ENCODE data around the gene SLC15A3.

The SLC15A3 gene

DNA sequence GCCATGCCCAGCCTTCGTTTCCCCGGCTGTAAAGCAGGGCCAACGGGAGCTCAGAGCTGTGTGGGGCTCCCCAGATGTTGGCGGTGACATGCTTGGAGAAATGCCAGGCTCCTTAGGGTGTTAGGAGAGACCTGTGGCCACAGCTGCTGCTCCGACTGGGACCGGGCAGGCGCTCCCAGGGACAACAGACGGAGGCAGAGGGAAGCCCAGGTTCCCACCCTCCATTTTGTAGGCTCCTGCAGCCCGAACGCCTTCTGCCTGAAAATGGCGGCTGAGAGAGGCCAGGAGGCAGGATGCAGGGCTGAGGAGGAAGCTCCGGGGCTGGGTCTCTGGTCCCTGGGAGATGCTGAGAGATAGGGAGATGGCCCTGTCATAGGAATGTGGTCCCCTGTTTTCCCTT, 29.5 kb upstream of the SLC15A3 start:
- H2BK5ac ChIP-seq (ENCODE audit: low read depth, low read length, poor library complexity, severe bottlenecking) = no peak overlapping the region
- no peak overlapping the region for H3K4me3 ChIP-seq (ENCODE audit: insufficient read depth in 1 of 2, low read depth in 1 of 2, low read length in 2 of 2)
- peaks cover 16 to 40% of the 10 kb centered on the region in 2 experiments for H3K27me3 ChIP-seq (ENCODE audit: control insufficient read depth in 1 of 2, insufficient read depth in 1 of 2, low read length in 2 of 2)
- no peak overlapping the region for H4K8ac ChIP-seq (ENCODE audit: low read length)
- no peaks in the 10 kb centered on the region for H3K79me1 ChIP-seq (replicated peaks; ENCODE audit: low read length, poor library complexity, severe bottlenecking)
- no peak for DNase-seq
- H2BK15ac ChIP-seq (ENCODE audit: low read depth, poor library complexity, severe bottlenecking) = no peak overlapping the region
- no peaks in the 10 kb centered on the region for H3K36me3 ChIP-seq (ENCODE audit: control insufficient read depth in 1 of 2, insufficient read depth in 2 of 2, low read depth in 1 of 2, low read length in 2 of 2)
- H3K14ac ChIP-seq (ENCODE audit: low read length in 2 of 2) = no peak overlapping the region
- no peak overlapping the region for H3K18ac ChIP-seq (ENCODE audit: low read depth in 1 of 2, low read length in 2 of 2)
- H3K23ac ChIP-seq (ENCODE audit: low read length in 2 of 2) = no peak overlapping the region
- no peak overlapping the region for H3K27ac ChIP-seq (ENCODE audit: low read length, poor library complexity, severe bottlenecking)
- peaks cover 2% of the 10 kb centered on the region for H3K4me1 ChIP-seq (ENCODE audit: control insufficient read depth, insufficient read depth, low read depth, low read length)
- no peak overlapping the region for H4K91ac ChIP-seq (ENCODE audit: low read length)
- H2AK5ac ChIP-seq (ENCODE audit: low read length, severe bottlenecking) = no peak overlapping the region
- WGBS = 88% methylated on average over 11 of the region's 12 CpGs
- no peak overlapping the region for H3K4me2 ChIP-seq (ENCODE audit: low read length, poor library complexity, severe bottlenecking)
- H3K4ac ChIP-seq (ENCODE audit: low read depth in 1 of 2, low read length in 2 of 2) = no peak overlapping the region
- H2BK120ac ChIP-seq (ENCODE audit: low read depth, low read length) = no peak overlapping the region
- no peak overlapping the region for H3K9ac ChIP-seq (ENCODE audit: low read length)
- no peak overlapping the region for H2AFZ ChIP-seq (ENCODE audit: low read depth, low read length)
- no peaks in the 10 kb centered on the region for H3K9me3 ChIP-seq (ENCODE audit: control insufficient read depth, low read length)
- no peak overlapping the region for H2BK12ac ChIP-seq (ENCODE audit: low read length in 2 of 2)

DNA sequence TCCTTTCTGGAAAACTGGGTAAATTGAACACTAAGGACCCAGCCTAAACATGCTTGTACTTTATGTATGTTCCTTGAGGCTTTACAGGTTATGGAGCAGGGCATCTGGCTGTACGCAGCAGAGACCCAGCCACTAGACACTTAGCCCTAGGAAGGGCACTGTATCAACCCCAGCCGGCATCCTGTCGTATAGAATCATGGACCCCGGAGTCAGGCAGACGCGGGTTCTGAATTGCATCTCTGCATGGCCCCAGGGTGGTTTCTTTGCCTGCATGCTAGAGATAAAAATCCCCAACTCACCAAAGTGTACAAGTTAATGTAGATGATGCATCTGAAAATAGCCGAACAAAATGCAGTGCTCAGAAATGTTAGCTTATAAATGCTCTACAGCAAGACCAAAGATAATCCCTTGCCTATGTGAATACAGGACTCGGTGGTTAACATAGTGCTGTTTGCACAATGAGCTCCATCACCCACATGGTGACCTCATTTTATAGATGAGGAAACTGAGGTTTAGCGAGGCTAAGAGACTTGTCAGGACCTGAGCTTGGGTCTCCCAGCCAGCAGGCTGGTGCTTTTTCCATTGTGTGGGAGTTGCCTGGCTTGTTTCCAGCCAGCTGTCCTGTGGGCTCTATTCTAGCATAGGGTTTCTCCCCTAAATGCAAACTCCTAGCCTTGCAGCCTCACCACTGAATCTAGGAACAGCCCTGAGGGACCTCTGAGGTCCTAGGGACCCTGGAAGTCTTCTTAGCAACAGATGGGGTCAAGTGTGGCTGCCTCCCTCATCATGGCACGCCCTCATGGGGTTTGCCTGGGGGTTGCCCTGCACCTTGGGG, 26.8 kb upstream of the SLC15A3 start:
- Histone ChIP-seq H4K91ac (ENCODE audit: low read length) (no peak overlapping the region), H3K18ac (ENCODE audit: low read depth in 1 of 2, low read length in 2 of 2) (no peak overlapping the region), H4K8ac (ENCODE audit: low read length) (no peak overlapping the region), H3K14ac (ENCODE audit: low read length in 2 of 2) (no peak overlapping the region), H2AK5ac (ENCODE audit: low read length, severe bottlenecking) (no peak overlapping the region), H3K9me3 (ENCODE audit: control insufficient read depth, low read length) (no peaks in the 10 kb centered on the region), H3K36me3 (ENCODE audit: control insufficient read depth in 1 of 2, insufficient read depth in 2 of 2, low read depth in 1 of 2, low read length in 2 of 2) (no peaks in the 10 kb centered on the region), H3K4me2 (ENCODE audit: low read length, poor library complexity, severe bottlenecking) (no peak overlapping the region), H3K27me3 (ENCODE audit: control insufficient read depth in 1 of 2, insufficient read depth in 1 of 2, low read length in 2 of 2) (peaks cover 16 to 29% of the 10 kb centered on the region in 2 experiments), H3K27ac (ENCODE audit: low read length, poor library complexity, severe bottlenecking) (no peak overlapping the region), H2BK120ac (ENCODE audit: low read depth, low read length) (no peak overlapping the region), H3K79me1 (replicated peaks; ENCODE audit: low read length, poor library complexity, severe bottlenecking) (no peaks in the 10 kb centered on the region), H3K9ac (ENCODE audit: low read length) (no peak overlapping the region), H2BK5ac (ENCODE audit: low read depth, low read length, poor library complexity, severe bottlenecking) (no peak overlapping the region), H3K23ac (ENCODE audit: low read length in 2 of 2) (no peak overlapping the region), H3K4me1 (ENCODE audit: control insufficient read depth, insufficient read depth, low read depth, low read length) (no peaks in the 10 kb centered on the region), H3K4ac (ENCODE audit: low read depth in 1 of 2, low read length in 2 of 2) (no peak overlapping the region), H2AFZ (ENCODE audit: low read depth, low read length) (no peak overlapping the region), H2BK15ac (ENCODE audit: low read depth, poor library complexity, severe bottlenecking) (no peak overlapping the region), H3K4me3 (ENCODE audit: insufficient read depth in 1 of 2, low read depth in 1 of 2, low read length in 2 of 2) (no peak overlapping the region), H2BK12ac (ENCODE audit: low read length in 2 of 2) (no peak overlapping the region)
- DNase-seq = no peak
- WGBS = 83% methylated on average over 10 of the region's 10 CpGs

DNA sequence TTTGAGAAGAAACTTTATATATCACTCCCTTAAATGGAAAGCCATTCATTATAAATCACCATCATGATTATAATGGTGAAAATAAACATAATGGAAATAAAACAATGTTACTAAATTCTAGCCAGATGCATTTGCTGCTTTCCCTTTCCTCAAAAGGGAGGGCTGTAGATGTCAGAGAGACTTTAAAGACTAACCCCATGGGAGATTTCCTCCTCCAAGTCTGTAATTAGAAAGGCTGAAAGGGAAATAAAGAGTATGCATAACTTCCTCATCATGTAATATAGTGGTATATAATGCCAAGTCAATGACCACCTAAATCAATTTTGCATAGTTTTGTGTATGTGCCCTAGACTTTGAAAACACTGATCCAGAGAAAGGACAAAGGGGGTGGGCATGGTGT, 25.9 kb upstream of the SLC15A3 start:
- no peaks in the 10 kb centered on the region for H3K79me1 ChIP-seq (replicated peaks; ENCODE audit: low read length, poor library complexity, severe bottlenecking)
- H3K9ac ChIP-seq (ENCODE audit: low read length) = no peak overlapping the region
- no peak overlapping the region for H2AFZ ChIP-seq (ENCODE audit: low read depth, low read length)
- no peaks in the 10 kb centered on the region for H3K4me1 ChIP-seq (ENCODE audit: control insufficient read depth, insufficient read depth, low read depth, low read length)
- no peak overlapping the region for H4K8ac ChIP-seq (ENCODE audit: low read length)
- DNase-seq = no peak
- H3K14ac ChIP-seq (ENCODE audit: low read length in 2 of 2) = no peak overlapping the region
- no peak overlapping the region for H2AK5ac ChIP-seq (ENCODE audit: low read length, severe bottlenecking)
- no peak overlapping the region for H3K18ac ChIP-seq (ENCODE audit: low read depth in 1 of 2, low read length in 2 of 2)
- H2BK15ac ChIP-seq (ENCODE audit: low read depth, poor library complexity, severe bottlenecking) = no peak overlapping the region
- no peaks in the 10 kb centered on the region for H3K36me3 ChIP-seq (ENCODE audit: control insufficient read depth in 1 of 2, insufficient read depth in 2 of 2, low read depth in 1 of 2, low read length in 2 of 2)
- peaks cover 17 to 29% of the 10 kb centered on the region in 2 experiments for H3K27me3 ChIP-seq (ENCODE audit: control insufficient read depth in 1 of 2, insufficient read depth in 1 of 2, low read length in 2 of 2)
- no peak overlapping the region for H3K4me2 ChIP-seq (ENCODE audit: low read length, poor library complexity, severe bottlenecking)
- H2BK120ac ChIP-seq (ENCODE audit: low read depth, low read length) = no peak overlapping the region
- no peak overlapping the region for H2BK12ac ChIP-seq (ENCODE audit: low read length in 2 of 2)
- H3K23ac ChIP-seq (ENCODE audit: low read length in 2 of 2) = no peak overlapping the region
- H2BK5ac ChIP-seq (ENCODE audit: low read depth, low read length, poor library complexity, severe bottlenecking) = no peak overlapping the region
- H3K4me3 ChIP-seq (ENCODE audit: insufficient read depth in 1 of 2, low read depth in 1 of 2, low read length in 2 of 2) = no peak overlapping the region
- H3K4ac ChIP-seq (ENCODE audit: low read depth in 1 of 2, low read length in 2 of 2) = no peak overlapping the region
- H3K27ac ChIP-seq (ENCODE audit: low read length, poor library complexity, severe bottlenecking) = no peak overlapping the region
- H4K91ac ChIP-seq (ENCODE audit: low read length) = no peak overlapping the region
- H3K9me3 ChIP-seq (ENCODE audit: control insufficient read depth, low read length) = no peaks in the 10 kb centered on the region

DNA sequence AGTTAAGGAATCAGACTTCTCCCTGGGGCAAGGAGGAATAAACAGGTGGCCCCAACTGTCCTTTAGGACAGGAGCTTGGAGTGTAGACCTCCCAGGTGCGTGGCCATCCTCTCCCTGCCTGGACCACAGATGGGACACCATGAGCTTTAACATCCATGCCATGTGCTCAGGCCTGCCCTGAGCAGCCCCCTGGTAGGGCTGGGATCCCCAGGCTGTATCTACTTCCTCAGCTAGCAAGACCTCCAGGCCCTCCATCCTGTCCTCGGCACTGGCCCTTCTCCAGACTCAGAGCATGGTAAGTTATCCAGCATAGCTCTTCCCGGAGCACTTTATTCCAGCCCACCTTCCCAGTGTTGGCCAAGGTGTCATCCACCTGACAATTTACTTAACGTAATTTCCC, 25.2 kb upstream of the SLC15A3 start:
- Histone ChIP-seq H3K18ac (ENCODE audit: low read depth in 1 of 2, low read length in 2 of 2) (no peak overlapping the region), H3K36me3 (ENCODE audit: control insufficient read depth in 1 of 2, insufficient read depth in 2 of 2, low read depth in 1 of 2, low read length in 2 of 2) (no peaks in the 10 kb centered on the region), H3K4me2 (ENCODE audit: low read length, poor library complexity, severe bottlenecking) (no peak overlapping the region), H3K9ac (ENCODE audit: low read length) (no peak overlapping the region), H3K4me3 (ENCODE audit: insufficient read depth in 1 of 2, low read depth in 1 of 2, low read length in 2 of 2) (no peak overlapping the region), H2AK5ac (ENCODE audit: low read length, severe bottlenecking) (no peak overlapping the region), H3K27me3 (ENCODE audit: control insufficient read depth in 1 of 2, insufficient read depth in 1 of 2, low read length in 2 of 2) (peaks cover 23 to 35% of the 10 kb centered on the region in 2 experiments), H3K27ac (ENCODE audit: low read length, poor library complexity, severe bottlenecking) (no peak overlapping the region), H3K14ac (ENCODE audit: low read length in 2 of 2) (no peak overlapping the region), H4K8ac (ENCODE audit: low read length) (no peak overlapping the region), H3K79me1 (replicated peaks; ENCODE audit: low read length, poor library complexity, severe bottlenecking) (no peaks in the 10 kb centered on the region), H2AFZ (ENCODE audit: low read depth, low read length) (no peak overlapping the region), H3K4ac (ENCODE audit: low read depth in 1 of 2, low read length in 2 of 2) (no peak overlapping the region), H2BK120ac (ENCODE audit: low read depth, low read length) (no peak overlapping the region), H2BK12ac (ENCODE audit: low read length in 2 of 2) (no peak overlapping the region), H3K23ac (ENCODE audit: low read length in 2 of 2) (no peak overlapping the region), H3K9me3 (ENCODE audit: control insufficient read depth, low read length) (no peaks in the 10 kb centered on the region), H2BK5ac (ENCODE audit: low read depth, low read length, poor library complexity, severe bottlenecking) (no peak overlapping the region), H4K91ac (ENCODE audit: low read length) (no peak overlapping the region), H2BK15ac (ENCODE audit: low read depth, poor library complexity, severe bottlenecking) (no peak overlapping the region), H3K4me1 (ENCODE audit: control insufficient read depth, insufficient read depth, low read depth, low read length) (no peaks in the 10 kb centered on the region)
- 78% methylated on average over 4 of the region's 4 CpGs for WGBS
- no peak for DNase-seq
